Esophagus (tissue), 2 donors: ENCODE data around the gene BCAS3. TPM values are rescaled to one million over a fixed set of nuclear protein-coding genes. Genes with fewer than 3 reads are reported as not detected.

Experiments used
- H3K27ac ChIP-seq, 2 donors: one replicate each; pipeline ENCODE4 v1.5.1; 2013; ENCODE audit warnings: low read depth in 2 of 2, mild to moderate bottlenecking in 2 of 2, inconsistent platforms in 1 of 2, low read length in 1 of 2, moderate library complexity in 1 of 2
- H3K27me3 ChIP-seq, 2 donors: one replicate each; pipeline ENCODE4 v1.6.1; 2013; ENCODE audit warnings: low read length in 2 of 2, control low read depth in 1 of 2, mild to moderate bottlenecking in 1 of 2; ENCODE audit not compliant: insufficient read depth in 2 of 2, control insufficient read depth in 1 of 2
- H3K36me3 ChIP-seq, 2 donors: one replicate each; pipeline ENCODE4 v1.6.1; 2013; ENCODE audit warnings: low read length in 1 of 2; ENCODE audit not compliant: control insufficient read depth in 2 of 2, insufficient read depth in 2 of 2
- H3K4me1 ChIP-seq, 2 donors: one replicate each; pipeline ENCODE4 v1.6.1; 2013; ENCODE audit warnings: low read length in 1 of 2; ENCODE audit not compliant: control insufficient read depth in 2 of 2, insufficient read depth in 2 of 2
- H3K4me3 ChIP-seq, 2 donors: one replicate each; pipeline ENCODE4 v1.5.1; 2013; ENCODE audit warnings: low read length in 2 of 2, mild to moderate bottlenecking in 2 of 2, low read depth in 1 of 2, moderate library complexity in 1 of 2
- H3K9me3 ChIP-seq, 2 donors: one replicate each; pipeline ENCODE4 v1.6.1; 2013; ENCODE audit warnings: mild to moderate bottlenecking in 2 of 2, low read depth in 1 of 2, low read length in 1 of 2, moderate library complexity in 1 of 2; ENCODE audit not compliant: control insufficient read depth in 2 of 2, insufficient read depth in 1 of 2
- WGBS, 2 donors: extraction: QIAGEN DNeasy Blood & Tissue Kit; methylation state at CpG; one replicate each; pipeline ENCODE4 v1.1.7; 2013; 5-methylcytosine and 5-hydroxymethylcytosine counted together
- polyA plus RNA-seq, 2 donors: library from polyadenylated mRNA; stranded (reverse); fragments of 200-250 nt; gene quantifications; one replicate each; pipeline ENCODE4 v1.2.3, GENCODE V29; 2013
- donor health status: healthy with polysubstance abuse.
- donor health status: Bipolar disorder and iron deficiency.

The BCAS3 gene
- polyA plus RNA-seq, 2 donors, result 4.7 to 6.6 TPM

- H3K27me3 ChIP-seq, result no peaks in the 10 kb centered on the region
- H3K9me3 ChIP-seq, result no peaks in the 10 kb centered on the region
- no peak overlapping the region for H3K27ac ChIP-seq
- WGBS, 2 donors, result 95 to 96% methylated on average over 4 of the region's 4 CpGs
- H3K4me3 ChIP-seq, result no peak overlapping the region
- no peaks in the 10 kb centered on the region for H3K4me1 ChIP-seq
- H3K36me3 ChIP-seq, result no peaks in the 10 kb centered on the region
Observed at GRCh38 chr17:61185385-61185784, 507.7 kb downstream of the BCAS3 start.

- no peak overlapping the region for H3K27ac ChIP-seq
- 84 to 90% methylated on average over 2 of the region's 2 CpGs for WGBS, 2 donors
Observed at GRCh38 chr17:61187038-61187437, 509.4 kb downstream of the BCAS3 start.

GRCh38 chr17:61188081-61188480 lies 510.4 kb downstream of the BCAS3 start:
- no peaks in the 10 kb centered on the region for H3K9me3 ChIP-seq
- H3K27ac ChIP-seq, result no peak overlapping the region
- no peaks in the 10 kb centered on the region for H3K27me3 ChIP-seq
- WGBS, 2 donors, result 92 to 95% methylated on average over 2 of the region's 2 CpGs
- H3K36me3 ChIP-seq, result no peaks in the 10 kb centered on the region
- H3K4me1 ChIP-seq, result no peaks in the 10 kb centered on the region
- H3K4me3 ChIP-seq, result no peak overlapping the region

More at GRCh38 chr17:61187038-61187437, 509.4 kb downstream of the BCAS3 start:
- Histone ChIP-seq H3K9me3 (no peaks in the 10 kb centered on the region), H3K4me1 (no peaks in the 10 kb centered on the region), H3K4me3 (no peak overlapping the region), H3K27me3 (no peaks in the 10 kb centered on the region), H3K36me3 (no peaks in the 10 kb centered on the region)

- Histone ChIP-seq H3K27ac (no peak overlapping the region), H3K27me3 (no peaks in the 10 kb centered on the region), H3K4me1 (no peaks in the 10 kb centered on the region), H3K4me3 (no peak overlapping the region), H3K36me3 (no peaks in the 10 kb centered on the region), H3K9me3 (no peaks in the 10 kb centered on the region)
- 93% methylated on average over 4 of the region's 4 CpGs for WGBS, 2 donors
Observed at GRCh38 chr17:61189968-61190367, 512.3 kb downstream of the BCAS3 start.

GRCh38 chr17:61196302-61196704 lies 518.7 kb downstream of the BCAS3 start:
- H3K9me3 ChIP-seq, result no peaks in the 10 kb centered on the region
- WGBS, 2 donors, result 74 to 83% methylated on average over 7 of the region's 7 CpGs
- no peaks in the 10 kb centered on the region for H3K36me3 ChIP-seq
- H3K4me1 ChIP-seq, result no peaks in the 10 kb centered on the region
- H3K27me3 ChIP-seq, result no peaks in the 10 kb centered on the region
- H3K27ac ChIP-seq, result no peak overlapping the region
- no peak overlapping the region for H3K4me3 ChIP-seq

GRCh38 chr17:61196799-61197198 lies 519.1 kb downstream of the BCAS3 start:
- no peaks in the 10 kb centered on the region for H3K27me3 ChIP-seq
- no peaks in the 10 kb centered on the region for H3K9me3 ChIP-seq
- no peaks in the 10 kb centered on the region for H3K4me1 ChIP-seq
- H3K36me3 ChIP-seq, result no peaks in the 10 kb centered on the region
- 74 to 79% methylated on average over 3 of the region's 3 CpGs for WGBS, 2 donors
- H3K27ac ChIP-seq, result no peak overlapping the region
- H3K4me3 ChIP-seq, result no peak overlapping the region

GRCh38 chr17:61199431-61200338 lies 522.0 kb downstream of the BCAS3 start:
- peak overlapping the region in 1 of 2 donors; percentile 42 for H3K27ac ChIP-seq
- WGBS, 2 donors, result 76 to 78% methylated on average over 4 of the region's 4 CpGs
- H3K4me1 ChIP-seq, result no peaks in the 10 kb centered on the region
- no peaks in the 10 kb centered on the region for H3K27me3 ChIP-seq
- H3K36me3 ChIP-seq, result no peaks in the 10 kb centered on the region
- H3K9me3 ChIP-seq, result no peaks in the 10 kb centered on the region
- no peak overlapping the region for H3K4me3 ChIP-seq

GRCh38 chr17:61200339-61200715 lies 522.7 kb downstream of the BCAS3 start:
- peak overlapping the region in 1 of 2 donors; percentile 21 for H3K27ac ChIP-seq
- 77 to 83% methylated on average over 8 of the region's 8 CpGs for WGBS, 2 donors
- no peaks in the 10 kb centered on the region for H3K27me3 ChIP-seq
- H3K4me1 ChIP-seq, result no peaks in the 10 kb centered on the region
- no peaks in the 10 kb centered on the region for H3K36me3 ChIP-seq
- no peaks in the 10 kb centered on the region for H3K9me3 ChIP-seq
- H3K4me3 ChIP-seq, result no peak overlapping the region

GRCh38 chr17:61201211-61201610 lies 523.6 kb downstream of the BCAS3 start:
- Histone ChIP-seq H3K4me1 (no peaks in the 10 kb centered on the region), H3K9me3 (no peaks in the 10 kb centered on the region), H3K27me3 (no peaks in the 10 kb centered on the region), H3K27ac (peak overlapping the region; percentile 53 to 54), H3K36me3 (no peaks in the 10 kb centered on the region), H3K4me3 (no peak overlapping the region)
- WGBS, 2 donors, result 64 to 69% methylated on average over 3 of the region's 3 CpGs

- no peaks in the 10 kb centered on the region for H3K36me3 ChIP-seq
- no peak overlapping the region for H3K4me3 ChIP-seq
- no peaks in the 10 kb centered on the region for H3K27me3 ChIP-seq
- 91 to 94% methylated on average over 2 of the region's 2 CpGs for whole genome bisulfite sequencing, 2 donors
- H3K4me1 ChIP-seq, result no peaks in the 10 kb centered on the region
- no peaks in the 10 kb centered on the region for H3K9me3 ChIP-seq
- H3K27ac ChIP-seq, result no peak overlapping the region
Observed at GRCh38 chr17:61202564-61202963, 524.9 kb downstream of the BCAS3 start.
